SK-N-SH treated with all-trans-retinoic acid at 6 μM for 48 hours (cell line): ENCODE measurements around the gene ABCG4.

Experiments used
- ATAC-seq: fragments of 200-7000 bp; cut with Tn5 transposase; 3 replicates; pipeline ENCODE4 v1.9.1; 2020; ENCODE audit warnings: mild to moderate bottlenecking, moderate library complexity
- ARNTL ChIP-seq: fragments of 450-650 bp; formaldehyde crosslinking; IDR thresholded peaks from 2 replicates; pipeline ENCODE4 v1.5.0; 2020; ENCODE audit warnings: low read depth, mild to moderate bottlenecking, moderate library complexity, borderline replicate concordance
- BACH2 ChIP-seq: fragments of 250-450 bp; sonication (Bioruptor Pico); IDR thresholded peaks from 2 replicates; pipeline ENCODE4 v1.9.0; 2021; ENCODE audit warnings: mild to moderate bottlenecking, borderline replicate concordance
- CREB5 ChIP-seq: fragments of 250-450 bp; sonication (Bioruptor Pico); IDR thresholded peaks from 2 replicates; pipeline ENCODE4 v1.5.1; 2020; ENCODE audit warnings: low read depth, mild to moderate bottlenecking, moderate library complexity
- CSDC2 ChIP-seq: fragments of 250-450 bp; sonication (Bioruptor Pico); IDR thresholded peaks from 2 replicates; pipeline ENCODE4 v1.5.0; 2020; ENCODE audit warnings: mild to moderate bottlenecking, moderate library complexity
- ESRRG ChIP-seq: fragments of 250-450 bp; sonication (Bioruptor Pico); IDR thresholded peaks from 2 replicates; pipeline ENCODE4 v1.6.1; 2021; ENCODE audit warnings: mild to moderate bottlenecking
- GLIS3 ChIP-seq: fragments of 250-450 bp; sonication (Bioruptor Pico); IDR thresholded peaks from 2 replicates; pipeline ENCODE4 v1.5.0; 2020; ENCODE audit warnings: mild to moderate bottlenecking, moderate library complexity
- ISL1 ChIP-seq: fragments of 250-450 bp; sonication (Bioruptor Pico); IDR thresholded peaks from 2 replicates; pipeline ENCODE4 v2.1.2; 2022; ENCODE audit warnings: mild to moderate bottlenecking, moderate library complexity
- OSR1 ChIP-seq: fragments of 250-450 bp; sonication (Bioruptor Pico); IDR thresholded peaks from 2 replicates; pipeline ENCODE4 v1.8.0; 2022; ENCODE audit warnings: moderate library complexity, mild to moderate bottlenecking, inconsistent platforms
- PATZ1 ChIP-seq: fragments of 250-450 bp; sonication (Bioruptor Pico); IDR thresholded peaks from 2 replicates; pipeline ENCODE4 v1.8.0; 2020; ENCODE audit warnings: mild to moderate bottlenecking, moderate library complexity, borderline replicate concordance
- PPARA ChIP-seq: fragments of 250-450 bp; sonication (Bioruptor Pico); IDR thresholded peaks from 2 replicates; pipeline ENCODE4 v1.5.0; 2020; ENCODE audit warnings: mild to moderate bottlenecking, borderline replicate concordance
- SNAI2 ChIP-seq: fragments of 250-450 bp; sonication (Bioruptor Pico); IDR thresholded peaks from 2 replicates; pipeline ENCODE4 v1.5.0; 2020; ENCODE audit warnings: mild to moderate bottlenecking, moderate library complexity
- TOX ChIP-seq: fragments of 250-450 bp; sonication (Bioruptor Pico); IDR thresholded peaks from 2 replicates; pipeline ENCODE4 v1.8.0; 2021; ENCODE audit warnings: mild to moderate bottlenecking, moderate library complexity, borderline replicate concordance
- TSHZ2 ChIP-seq: fragments of 250-450 bp; sonication (Bioruptor Pico); IDR thresholded peaks from 2 replicates; pipeline ENCODE4 v1.5.0; 2020; ENCODE audit warnings: mild to moderate bottlenecking, moderate library complexity
- ZC3H10 ChIP-seq: fragments of 250-450 bp; sonication (Bioruptor Pico); IDR thresholded peaks from 2 replicates; pipeline ENCODE4 v1.5.1; 2021; ENCODE audit warnings: mild to moderate bottlenecking, moderate library complexity
- ZFP3 ChIP-seq: fragments of 250-450 bp; sonication (Bioruptor Pico); IDR thresholded peaks from 2 replicates; pipeline ENCODE4 v1.5.0; 2020; ENCODE audit warnings: mild to moderate bottlenecking, moderate library complexity
- ZFP30 ChIP-seq: fragments of 450-650 bp; formaldehyde crosslinking; IDR thresholded peaks from 2 replicates; pipeline ENCODE4 v1.5.0; 2022; ENCODE audit warnings: mild to moderate bottlenecking, moderate library complexity
- ZNF565 ChIP-seq: fragments of 450-650 bp; formaldehyde crosslinking; conservative IDR thresholded peaks from 2 replicates; pipeline ENCODE4 v1.5.0; 2020; ENCODE audit warnings: low read depth, mild to moderate bottlenecking, moderate library complexity
- ZNF70 ChIP-seq: fragments of 450-650 bp; formaldehyde crosslinking; IDR thresholded peaks from 2 replicates; pipeline ENCODE4 v1.5.0; 2020; ENCODE audit warnings: mild to moderate bottlenecking, moderate library complexity
- ZNF8 ChIP-seq: fragments of 450-650 bp; formaldehyde crosslinking; IDR thresholded peaks from 2 replicates; pipeline ENCODE4 v1.5.0; 2020; ENCODE audit warnings: mild to moderate bottlenecking, moderate library complexity
- TF ChIP-seq, protein P1 (sequence below): fragments of 250-450 bp; sonication (Bioruptor Pico); IDR thresholded peaks from 2 replicates; pipeline ENCODE4 v1.5.1; 2021; ENCODE audit warnings: mild to moderate bottlenecking, moderate library complexity

The ABCG4 gene

DNA sequence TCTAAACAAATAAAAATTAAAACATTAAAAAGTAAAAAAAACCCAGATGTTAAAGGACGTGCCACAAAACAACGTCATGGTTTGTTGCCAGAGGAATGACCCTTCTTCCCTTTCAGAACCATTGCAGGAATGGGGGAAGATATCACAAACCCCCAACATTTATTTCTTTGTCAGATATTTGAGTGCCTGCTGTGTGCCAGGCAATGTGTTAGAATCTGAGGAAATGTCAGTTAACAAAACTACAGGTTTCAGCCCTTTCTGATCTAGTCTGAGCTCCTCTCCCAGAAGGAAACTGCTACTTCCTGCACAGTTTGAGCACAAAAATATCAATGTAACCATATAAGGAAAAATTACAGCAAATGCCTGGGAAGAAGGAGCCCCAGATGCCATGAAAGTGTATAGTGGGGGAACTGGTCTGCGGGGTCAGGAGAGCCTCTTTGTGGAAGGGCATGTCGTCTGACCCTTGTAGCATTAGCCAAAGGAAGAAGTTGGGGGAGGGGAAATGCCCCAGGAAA lies 29.4 kb downstream of the ABCG4 start:
- no peak for ATAC-seq
- TF ChIP-seq CREB5, result no peak
- TF ChIP-seq TOX, result no peak
- no peak for TF ChIP-seq ISL1 (CRISPR knock-in tag)
- TF ChIP-seq CSDC2 (CRISPR knock-in tag), result no peak
- no peak for TF ChIP-seq ZNF565
- TF ChIP-seq ARNTL (CRISPR knock-in tag), result no peak
- TF ChIP-seq ZC3H10 (CRISPR knock-in tag), result no peak
- TF ChIP-seq ZNF70 (CRISPR knock-in tag), result no peak
- no peak for TF ChIP-seq ESRRG (CRISPR knock-in tag)
- TF ChIP-seq PPARA (CRISPR knock-in tag), result no peak
- TF ChIP-seq BACH2 (CRISPR knock-in tag), result no peak
- no peak for TF ChIP-seq ZFP3 (CRISPR knock-in tag)
- no peak for TF ChIP-seq ZFP30 (CRISPR knock-in tag)
- TF ChIP-seq, protein P1, sequence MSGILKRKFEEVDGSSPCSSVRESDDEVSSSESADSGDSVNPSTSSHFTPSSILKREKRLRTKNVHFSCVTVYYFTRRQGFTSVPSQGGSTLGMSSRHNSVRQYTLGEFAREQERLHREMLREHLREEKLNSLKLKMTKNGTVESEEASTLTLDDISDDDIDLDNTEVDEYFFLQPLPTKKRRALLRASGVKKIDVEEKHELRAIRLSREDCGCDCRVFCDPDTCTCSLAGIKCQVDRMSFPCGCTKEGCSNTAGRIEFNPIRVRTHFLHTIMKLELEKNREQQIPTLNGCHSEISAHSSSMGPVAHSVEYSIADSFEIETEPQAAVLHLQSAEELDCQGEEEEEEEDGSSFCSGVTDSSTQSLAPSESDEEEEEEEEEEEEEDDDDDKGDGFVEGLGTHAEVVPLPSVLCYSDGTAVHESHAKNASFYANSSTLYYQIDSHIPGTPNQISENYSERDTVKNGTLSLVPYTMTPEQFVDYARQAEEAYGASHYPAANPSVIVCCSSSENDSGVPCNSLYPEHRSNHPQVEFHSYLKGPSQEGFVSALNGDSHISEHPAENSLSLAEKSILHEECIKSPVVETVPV (CRISPR knock-in tag), result no peak
- TF ChIP-seq ZNF8 (CRISPR knock-in tag), result no peak
- TF ChIP-seq OSR1 (CRISPR knock-in tag), result no peak
- TF ChIP-seq SNAI2 (CRISPR knock-in tag), result no peak
- TF ChIP-seq GLIS3 (CRISPR knock-in tag), result no peak
- no peak for TF ChIP-seq PATZ1 (CRISPR knock-in tag)
- TF ChIP-seq, all 23 proteins: peak for 0

DNA sequence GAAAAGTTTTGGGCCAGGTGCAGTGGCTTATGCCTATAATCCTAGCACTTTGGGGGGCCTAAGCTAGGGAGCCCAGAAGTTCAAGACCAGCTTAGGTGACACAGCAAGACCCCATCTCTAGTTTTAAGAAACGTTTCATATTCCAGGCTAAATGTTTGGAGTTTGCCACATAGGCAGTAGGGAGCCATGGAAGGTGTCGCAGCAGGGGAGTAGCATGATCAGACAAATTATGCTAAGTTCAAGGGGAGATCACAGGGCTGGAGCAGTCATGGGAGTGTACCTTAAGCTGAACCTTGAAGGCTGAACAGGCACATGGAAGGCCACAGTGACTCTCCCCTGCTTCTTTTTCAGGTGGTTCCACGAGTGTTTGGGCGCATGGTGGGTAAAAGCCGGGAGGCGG lies 30.5 kb downstream of the ABCG4 start:
- TF ChIP-seq TSHZ2 (CRISPR knock-in tag), result no peak
- TF ChIP-seq PPARA (CRISPR knock-in tag), result no peak
- TF ChIP-seq GLIS3 (CRISPR knock-in tag), result no peak
- TF ChIP-seq CSDC2 (CRISPR knock-in tag), result no peak
- TF ChIP-seq PATZ1 (CRISPR knock-in tag), result no peak
- no peak for TF ChIP-seq CREB5
- no peak for TF ChIP-seq ESRRG (CRISPR knock-in tag)
- TF ChIP-seq BACH2 (CRISPR knock-in tag), result no peak
- TF ChIP-seq ARNTL (CRISPR knock-in tag), result no peak
- ATAC-seq, result no peak
